ENCODE measurements around the gene TACR1.

DNA sequence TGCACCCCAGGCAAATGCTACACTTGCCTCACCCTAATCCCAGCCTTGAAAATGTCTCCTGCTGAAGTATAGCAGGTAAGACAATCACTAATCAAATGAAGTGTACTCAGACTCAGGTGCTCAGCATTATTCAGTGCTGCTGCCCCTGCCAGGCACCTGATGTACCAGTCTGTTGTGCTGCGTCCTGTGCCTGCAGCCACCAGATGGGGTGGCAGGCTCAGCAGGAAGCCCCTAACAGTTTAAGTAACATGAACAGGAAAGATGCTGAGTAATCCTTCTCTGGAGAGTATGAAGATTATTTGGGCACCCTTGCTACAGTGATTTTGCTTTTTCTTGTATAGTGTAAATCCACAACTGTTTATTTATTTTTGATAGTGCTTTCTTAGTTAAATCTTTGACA is 69.1 kb downstream of the TACR1 start:
- TF ChIP-seq TAF1 (IDR thresholded peaks at IDR 0.05; ENCODE audit: borderline replicate concordance, low read depth, low read length) (no peak), POLR2A (IDR thresholded peaks at IDR 0.05; ENCODE audit: low read depth, low read length) (no peak), POLR2AphosphoS5 (IDR thresholded peaks at IDR 0.05; ENCODE audit: low read depth, low read length) (no peak)
